A673 (cell line): ENCODE measurements around the gene HAPLN2. TPM values are rescaled to one million over a fixed set of nuclear protein-coding genes. Genes with fewer than 3 reads are reported as not detected.

Source experiments
- BruUV-seq: library from RNA; stranded (reverse); fragments of 400-500 nt; replicated peaks from 2 replicates; lab custom pipeline; 2021; lab: Mats Ljungman, UMichigan
- CTCF ChIA-PET: fragments of 300-600 bp; sonication (Branson Sonifier 250); formaldehyde crosslinking; loops from one replicate; lab custom pipeline; 2022; ENCODE audit warnings: antibody characterized with exemption; lab: Charles Lee
- POLR2A ChIA-PET: fragments of 300-600 bp; sonication (Branson Sonifier 250); formaldehyde crosslinking; loops from one replicate; lab custom pipeline; 2022; ENCODE audit warnings: antibody characterized with exemption; ENCODE audit not compliant: low non-redundant PET; lab: Charles Lee
- DNase-seq: peaks from one replicate; pipeline ENCODE4 v3.0.0-alpha.2; 2015; ENCODE audit warnings: low spot score
- H3K27ac ChIP-seq: fragments of 200-600 bp; sonication (generic); 2 replicates; pipeline ENCODE4 v1.5.1; 2016; ENCODE audit warnings: mixed run types, low read depth, mild to moderate bottlenecking, mixed read lengths, antibody characterized with exemption, low read length; ENCODE audit not compliant: poor library complexity, severe bottlenecking
- H3K27me3 ChIP-seq: fragments of 200-600 bp; sonication (generic); replicated peaks from 2 replicates; pipeline ENCODE4 v1.6.1; 2017; ENCODE audit warnings: mixed run types, low read depth, mild to moderate bottlenecking, mixed read lengths, antibody characterized with exemption, low read length; ENCODE audit not compliant: insufficient read depth, poor library complexity
- H3K36me3 ChIP-seq: fragments of 200-600 bp; sonication (generic); 2 replicates; pipeline ENCODE4 v1.6.1; 2016; ENCODE audit warnings: mixed run types, mild to moderate bottlenecking, mixed read lengths, antibody characterized with exemption, low read length; ENCODE audit not compliant: insufficient read depth, poor library complexity, severe bottlenecking
- H3K4me1 ChIP-seq: fragments of 200-600 bp; sonication (generic); 2 replicates; pipeline ENCODE4 v1.6.1; 2017; ENCODE audit warnings: mixed run types, mild to moderate bottlenecking, mixed read lengths, antibody characterized with exemption, low read length; ENCODE audit not compliant: insufficient read depth, poor library complexity, severe bottlenecking
- H3K4me3 ChIP-seq: fragments of 200-600 bp; sonication (generic); 2 replicates; pipeline ENCODE4 v1.5.1; 2016; ENCODE audit warnings: low read depth, mixed run types, mild to moderate bottlenecking, mixed read lengths, low read length; ENCODE audit not compliant: poor library complexity, severe bottlenecking
- H3K9me3 ChIP-seq: fragments of 200-600 bp; sonication (generic); 2 replicates; pipeline ENCODE4 v1.6.1; 2016; ENCODE audit warnings: mixed run types, low read depth, mild to moderate bottlenecking, mixed read lengths, antibody characterized with exemption, low read length; ENCODE audit not compliant: poor library complexity, severe bottlenecking
- EZH2 ChIP-seq: fragments of 200-600 bp; sonication (generic); IDR thresholded peaks from 2 replicates; pipeline ENCODE4 v1.6.1; 2017; ENCODE audit warnings: borderline replicate concordance, low read depth, mild to moderate bottlenecking, mixed read lengths, antibody characterized with exemption, low read length; ENCODE audit not compliant: poor library complexity, severe bottlenecking
- intact Hi-C: fragments of 100-400 bp; cut with micrococcal nuclease; formaldehyde crosslinking; loops from one replicate; pipeline ENCODE4 v1.10.0; 2022; ENCODE audit not compliant: unreplicated experiment
- total RNA-seq: library from RNA; stranded (reverse); gene quantifications from 2 replicates; pipeline ENCODE4 v1.2.3, GENCODE V29; 2021
- TF ChIP-seq, protein P1 (sequence below): fragments of 300-800, 200-600 bp; sonication (generic); conservative IDR thresholded peaks from 2 replicates; pipeline ENCODE4 v1.5.1; 2017; ENCODE audit warnings: low read depth, mild to moderate bottlenecking, antibody characterized with exemption, low read length, moderate library complexity, mixed read lengths

Gene HAPLN2
- total RNA-seq, 1 experiment from 2014 or later, result not detected

DNA sequence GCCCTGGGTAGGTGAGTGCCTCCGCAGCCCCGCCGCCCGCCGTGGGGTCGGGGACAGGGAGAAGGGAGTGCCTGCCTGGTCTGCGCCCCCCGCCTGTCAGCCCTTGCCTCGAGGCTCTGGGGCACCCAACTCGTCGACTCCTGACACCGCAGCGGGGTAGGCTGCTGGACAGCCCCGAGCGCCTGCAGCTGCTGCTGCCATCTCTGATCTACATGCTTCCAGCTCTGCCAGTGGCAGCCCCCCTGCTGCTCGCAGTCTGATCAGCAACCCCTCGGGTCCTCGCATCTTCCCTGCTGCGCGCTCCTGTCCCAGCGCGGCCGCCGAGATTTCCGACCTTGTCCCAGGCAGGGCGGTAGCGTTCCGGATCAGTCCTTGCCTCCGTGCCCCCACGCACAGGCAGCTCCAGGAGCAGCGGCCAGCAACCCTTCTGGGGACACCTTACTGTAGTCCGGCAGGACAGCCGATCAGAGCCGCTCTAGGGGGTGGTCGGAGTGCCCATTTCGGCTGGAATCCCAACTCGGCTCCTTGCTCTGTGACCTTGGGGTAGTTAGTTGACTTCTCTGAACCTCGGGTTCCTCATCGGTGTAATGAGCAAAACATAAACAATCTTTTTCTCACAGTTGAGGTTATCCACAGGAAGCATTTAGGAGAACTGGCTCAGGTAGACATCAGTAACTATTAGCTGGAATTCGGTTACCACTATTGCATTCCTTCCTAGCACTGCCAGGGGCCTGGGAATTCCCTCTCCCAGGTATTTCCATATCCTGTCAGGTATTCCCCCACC, 23.2 kb downstream of the HAPLN2 start:
- Histone ChIP-seq H3K4me3 (peak overlapping the region; percentile 26), H3K4me1 (peaks cover 4% of the 10 kb centered on the region), H3K27ac (no peak overlapping the region), H3K9me3 (no peaks in the 10 kb centered on the region), H3K27me3 (peaks cover 93% of the 10 kb centered on the region), H3K36me3 (no peaks in the 10 kb centered on the region)
- DNase-seq, result no peak
- intact Hi-C loops, result no loop called here
- peak; percentile 92 for TF ChIP-seq EZH2
- TF ChIP-seq, protein P1, sequence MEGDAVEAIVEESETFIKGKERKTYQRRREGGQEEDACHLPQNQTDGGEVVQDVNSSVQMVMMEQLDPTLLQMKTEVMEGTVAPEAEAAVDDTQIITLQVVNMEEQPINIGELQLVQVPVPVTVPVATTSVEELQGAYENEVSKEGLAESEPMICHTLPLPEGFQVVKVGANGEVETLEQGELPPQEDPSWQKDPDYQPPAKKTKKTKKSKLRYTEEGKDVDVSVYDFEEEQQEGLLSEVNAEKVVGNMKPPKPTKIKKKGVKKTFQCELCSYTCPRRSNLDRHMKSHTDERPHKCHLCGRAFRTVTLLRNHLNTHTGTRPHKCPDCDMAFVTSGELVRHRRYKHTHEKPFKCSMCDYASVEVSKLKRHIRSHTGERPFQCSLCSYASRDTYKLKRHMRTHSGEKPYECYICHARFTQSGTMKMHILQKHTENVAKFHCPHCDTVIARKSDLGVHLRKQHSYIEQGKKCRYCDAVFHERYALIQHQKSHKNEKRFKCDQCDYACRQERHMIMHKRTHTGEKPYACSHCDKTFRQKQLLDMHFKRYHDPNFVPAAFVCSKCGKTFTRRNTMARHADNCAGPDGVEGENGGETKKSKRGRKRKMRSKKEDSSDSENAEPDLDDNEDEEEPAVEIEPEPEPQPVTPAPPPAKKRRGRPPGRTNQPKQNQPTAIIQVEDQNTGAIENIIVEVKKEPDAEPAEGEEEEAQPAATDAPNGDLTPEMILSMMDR, result no peak
- POLR2A ChIA-PET, result no interaction called here
- no TSS peak for BruUV-seq
- CTCF ChIA-PET, result interaction anchor here (0.7 kb wide), 1 partner anchor 19 kb away, joined by 3 read pairs; no protein-coding TSS in a partner anchor

- POLR2A ChIA-PET, result no interaction called here
- Histone ChIP-seq H3K4me3 (no peak overlapping the region), H3K27ac (no peak overlapping the region), H3K27me3 (peaks cover 98% of the 10 kb centered on the region), H3K9me3 (no peaks in the 10 kb centered on the region), H3K36me3 (no peaks in the 10 kb centered on the region), H3K4me1 (peaks cover 4% of the 10 kb centered on the region)
- no TSS peak for BruUV-seq
- CTCF ChIA-PET, result no interaction called here
- intact Hi-C loops, result no loop called here
- no peak for TF ChIP-seq EZH2
- TF ChIP-seq, protein P1, result no peak
- DNase-seq, result no peak
These were observed 24.0 kb downstream of the HAPLN2 start for GRCh38 chr1:156643049-156643777.

DNA sequence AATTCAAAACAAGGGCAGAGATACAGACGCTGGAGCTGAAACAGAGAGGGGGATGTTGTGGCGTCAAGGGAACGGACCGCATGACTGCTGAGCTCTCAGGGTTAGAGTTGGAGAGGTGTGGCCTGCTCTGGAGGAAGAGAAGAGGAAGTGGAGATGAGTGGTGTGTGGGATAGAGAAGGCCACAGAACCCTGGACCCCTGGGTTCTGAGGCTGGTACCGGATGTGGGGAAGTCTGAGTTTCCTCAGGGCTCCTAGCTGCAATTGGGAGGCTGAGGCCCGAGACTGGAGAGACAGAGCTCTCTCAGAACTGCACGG, 24.5 kb downstream of the HAPLN2 start:
- no peak for DNase-seq

More for the DNA sequence above, 24.5 kb downstream of the HAPLN2 start:
- Histone ChIP-seq H3K36me3 (no peaks in the 10 kb centered on the region), H3K27ac (no peak overlapping the region), H3K27me3 (peaks cover 100% of the 10 kb centered on the region), H3K4me1 (peaks cover 4% of the 10 kb centered on the region), H3K9me3 (no peaks in the 10 kb centered on the region), H3K4me3 (no peak overlapping the region)
- no TSS peak for BruUV-seq
- POLR2A ChIA-PET, result no interaction called here
- intact Hi-C loops, result no loop called here
- TF ChIP-seq EZH2, result no peak
- TF ChIP-seq, protein P1, result no peak
- CTCF ChIA-PET, result no interaction called here
